VCaP (cell line): Measurements from ENCODE around the gene NPEPPS.

Experiments
- H3K27ac ChIP-seq: fragments of 450-650 bp; 2 replicates; pipeline ENCODE4 v1.5.1; 2017
- TF ChIP-seq, protein P1 (sequence below): fragments of 450-650 bp; conservative IDR thresholded peaks from 2 replicates; pipeline ENCODE4 v1.5.1; 2017; ENCODE audit warnings: mild to moderate bottlenecking, moderate library complexity

Gene NPEPPS

DNA sequence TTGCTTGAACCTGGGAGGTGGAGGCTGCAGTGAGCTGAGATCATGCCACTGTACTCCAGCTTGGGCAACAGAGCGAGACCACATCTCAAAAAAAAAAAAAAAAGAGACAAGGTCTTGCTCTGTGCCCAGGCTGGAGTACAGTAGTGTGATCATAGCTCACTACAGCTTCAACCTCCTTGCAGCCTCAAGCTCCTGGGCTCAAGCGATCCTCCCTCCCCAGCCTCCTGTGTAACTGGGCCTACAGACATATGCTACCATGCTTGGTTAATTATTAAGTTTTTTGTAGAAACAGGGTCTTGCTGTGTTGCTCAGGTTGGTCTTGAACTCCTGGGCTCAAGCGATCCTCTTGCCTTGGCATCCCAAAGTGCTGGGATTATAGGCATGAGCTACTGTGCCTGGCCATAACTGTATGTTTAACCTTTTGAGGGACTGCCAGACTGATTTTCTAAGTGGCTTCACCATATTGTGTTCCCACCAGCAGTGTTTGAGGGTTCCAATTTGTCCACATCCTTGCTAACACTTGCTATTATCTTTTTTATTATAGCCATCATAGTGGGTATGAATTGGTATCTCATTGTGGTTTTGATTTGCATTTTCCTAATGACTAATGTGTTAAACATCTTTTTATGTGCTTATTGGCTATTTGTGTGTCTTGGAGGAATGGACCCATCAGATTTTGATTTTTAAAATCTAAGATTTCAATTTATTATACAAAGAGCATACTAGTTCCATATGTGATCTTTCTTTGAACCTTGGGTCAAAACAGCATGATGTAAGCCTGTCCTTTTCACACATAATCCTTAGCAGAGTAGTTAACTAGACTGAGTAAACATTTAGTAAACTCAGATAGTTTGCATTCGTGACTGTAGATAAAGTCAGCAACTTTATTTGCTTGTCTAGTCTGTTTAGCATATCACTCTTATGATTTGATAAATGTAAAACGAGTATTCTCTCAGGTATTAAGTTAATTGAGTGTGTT lies 80.8 kb downstream of the NPEPPS start:
- TF ChIP-seq, protein P1, sequence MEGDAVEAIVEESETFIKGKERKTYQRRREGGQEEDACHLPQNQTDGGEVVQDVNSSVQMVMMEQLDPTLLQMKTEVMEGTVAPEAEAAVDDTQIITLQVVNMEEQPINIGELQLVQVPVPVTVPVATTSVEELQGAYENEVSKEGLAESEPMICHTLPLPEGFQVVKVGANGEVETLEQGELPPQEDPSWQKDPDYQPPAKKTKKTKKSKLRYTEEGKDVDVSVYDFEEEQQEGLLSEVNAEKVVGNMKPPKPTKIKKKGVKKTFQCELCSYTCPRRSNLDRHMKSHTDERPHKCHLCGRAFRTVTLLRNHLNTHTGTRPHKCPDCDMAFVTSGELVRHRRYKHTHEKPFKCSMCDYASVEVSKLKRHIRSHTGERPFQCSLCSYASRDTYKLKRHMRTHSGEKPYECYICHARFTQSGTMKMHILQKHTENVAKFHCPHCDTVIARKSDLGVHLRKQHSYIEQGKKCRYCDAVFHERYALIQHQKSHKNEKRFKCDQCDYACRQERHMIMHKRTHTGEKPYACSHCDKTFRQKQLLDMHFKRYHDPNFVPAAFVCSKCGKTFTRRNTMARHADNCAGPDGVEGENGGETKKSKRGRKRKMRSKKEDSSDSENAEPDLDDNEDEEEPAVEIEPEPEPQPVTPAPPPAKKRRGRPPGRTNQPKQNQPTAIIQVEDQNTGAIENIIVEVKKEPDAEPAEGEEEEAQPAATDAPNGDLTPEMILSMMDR: no peak
- H3K27ac ChIP-seq: peak overlapping the region; percentile 87

DNA sequence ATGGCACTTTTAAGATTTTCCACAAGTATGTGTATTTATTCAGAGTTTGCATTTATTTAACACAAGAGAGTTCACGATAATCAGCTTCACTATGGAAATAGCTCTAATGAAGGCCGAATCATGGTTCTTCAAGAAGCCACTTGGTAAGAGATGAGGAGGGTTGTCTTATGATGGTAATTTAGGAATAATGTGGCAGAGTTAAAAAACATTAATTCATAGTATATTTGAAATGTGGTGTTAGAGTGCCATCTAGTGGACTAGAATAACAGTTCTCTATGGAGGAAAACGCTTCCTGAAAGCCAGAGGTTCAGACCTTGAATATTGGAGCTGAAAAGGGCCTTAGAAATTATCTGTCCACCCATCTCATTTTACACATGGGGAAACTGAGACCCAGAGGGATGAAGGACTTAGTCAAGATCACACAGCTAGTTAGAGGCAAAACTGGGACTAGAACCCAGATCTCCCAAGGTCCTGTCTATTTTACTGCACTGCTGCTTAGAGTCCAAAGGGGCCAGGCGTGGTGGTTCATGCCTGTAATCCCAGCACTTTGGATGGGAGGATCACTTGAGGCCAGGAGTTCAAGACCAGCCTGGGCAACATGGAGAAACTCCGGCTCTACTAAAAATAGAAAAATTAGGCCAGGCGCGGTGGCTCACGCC lies 85.0 kb downstream of the NPEPPS start:
- TF ChIP-seq, protein P1: peak; percentile 81
- no peak overlapping the region for H3K27ac ChIP-seq

DNA sequence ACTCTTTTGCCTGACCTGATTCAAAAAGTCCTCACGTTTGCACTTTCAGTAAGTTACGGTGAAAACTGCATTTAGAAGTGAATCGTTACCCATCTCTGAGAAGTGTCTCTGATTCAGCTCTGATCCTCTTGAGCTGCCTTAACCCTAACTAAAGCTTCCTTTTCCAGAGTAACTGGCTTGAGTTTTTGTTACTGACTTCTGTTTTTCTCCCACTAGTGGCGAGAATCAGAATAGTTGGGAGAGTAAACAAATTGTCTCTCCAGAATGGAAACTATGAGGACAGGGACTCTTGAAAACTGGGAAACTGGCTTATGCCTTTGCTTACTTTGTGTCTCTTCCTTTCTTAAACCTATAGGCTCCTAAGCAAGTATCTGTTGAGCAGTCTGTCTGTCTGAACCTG lies 87.5 kb downstream of the NPEPPS start:
- no peak overlapping the region for H3K27ac ChIP-seq
- TF ChIP-seq, protein P1: peak; percentile 60

DNA sequence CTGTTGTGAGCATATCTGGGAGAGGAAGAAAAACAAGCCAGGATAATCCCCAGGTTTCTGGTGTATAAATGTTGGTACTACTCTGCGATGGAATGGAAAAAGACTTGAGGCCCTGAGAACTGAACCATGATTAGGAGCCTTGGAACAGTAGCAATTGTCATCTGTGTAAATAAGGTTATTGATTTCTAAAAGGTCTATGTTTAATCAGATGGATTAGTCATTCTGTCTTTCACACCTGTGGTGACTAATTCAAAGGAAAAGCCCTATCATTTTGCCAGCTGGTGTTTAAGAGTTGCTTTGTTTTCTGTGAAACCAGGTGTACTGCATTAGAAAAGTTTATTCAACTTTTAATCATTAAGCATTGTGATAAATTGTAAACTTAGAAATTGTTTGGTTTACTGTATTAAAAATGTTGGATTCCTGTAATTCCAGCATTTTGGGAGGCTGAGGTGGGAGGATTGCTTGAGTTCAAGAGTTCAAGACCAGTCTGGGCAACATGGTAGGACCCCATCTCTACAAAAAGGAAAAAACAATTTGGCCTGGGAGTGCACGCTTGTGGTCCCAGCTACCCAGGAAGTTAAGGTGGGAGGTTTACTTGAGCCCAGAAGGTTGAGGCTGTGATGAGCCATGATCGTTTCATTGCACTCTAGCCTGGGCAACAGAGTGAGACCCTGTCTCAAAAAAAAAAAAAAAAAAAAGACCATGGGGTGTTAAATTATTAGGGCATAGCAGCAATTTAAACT lies 89.8 kb downstream of the NPEPPS start:
- TF ChIP-seq, protein P1: no peak
- no peak overlapping the region for H3K27ac ChIP-seq

DNA sequence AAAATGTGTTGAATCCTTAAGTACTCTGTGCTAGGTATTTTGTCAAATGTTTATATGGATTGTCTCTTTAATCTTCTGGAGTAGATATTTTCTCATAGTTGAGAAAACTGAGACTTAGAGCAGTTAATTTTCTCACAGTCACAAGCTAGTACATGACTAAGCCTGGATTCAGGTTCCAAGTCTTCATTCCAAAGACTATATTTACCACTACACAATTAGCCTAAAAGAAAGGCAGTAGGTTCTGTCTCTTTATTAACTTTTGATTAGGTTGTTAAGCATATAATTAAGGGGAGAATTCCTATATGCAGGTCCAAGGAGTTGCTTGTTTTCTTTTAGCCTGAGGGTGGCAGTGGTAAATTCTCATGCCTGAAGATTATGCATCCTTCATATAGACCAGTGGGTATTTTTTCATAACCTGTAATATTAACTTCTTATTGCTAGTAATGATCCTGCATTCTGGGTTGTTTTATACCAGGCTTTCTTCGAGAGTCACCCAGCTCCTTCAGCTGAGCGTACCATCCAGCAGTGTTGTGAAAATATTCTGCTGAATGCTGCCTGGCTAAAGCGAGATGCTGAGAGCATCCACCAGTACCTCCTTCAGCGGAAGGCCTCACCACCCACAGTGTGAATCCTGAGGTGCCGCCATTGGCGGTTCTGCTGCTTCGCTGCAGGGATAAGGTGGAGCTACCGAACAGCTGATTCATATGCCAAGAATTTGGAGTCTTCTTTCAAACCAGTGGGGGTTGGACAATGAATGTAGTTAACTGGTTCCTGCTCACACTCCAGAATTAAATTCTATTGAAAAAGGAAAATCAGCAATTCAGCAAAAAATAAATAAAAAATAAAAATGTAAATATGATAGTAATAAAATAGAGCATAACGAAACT lies 90.6 kb downstream of the NPEPPS start:
- H3K27ac ChIP-seq: no peak overlapping the region
- TF ChIP-seq, protein P1: 0 out of 2 replicates have a peak, but pooled peaks have one; percentile 17

DNA sequence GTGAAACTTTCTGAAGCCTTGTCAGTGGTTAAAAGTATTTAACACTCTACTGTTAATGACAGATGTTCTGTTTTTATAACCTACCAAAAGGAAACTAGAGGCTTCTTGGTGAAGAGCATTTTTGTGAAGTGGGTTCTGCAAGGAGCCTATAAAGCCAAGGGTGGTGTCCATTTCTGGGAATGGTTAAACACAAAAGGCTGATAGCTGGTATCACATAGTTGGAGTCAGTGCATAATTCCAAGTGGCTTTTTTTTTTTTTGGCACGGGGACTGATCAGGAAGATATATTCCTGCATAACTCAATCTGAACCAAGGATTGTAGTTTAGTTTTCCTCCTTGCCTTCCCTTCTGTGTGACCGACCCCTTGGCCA lies 91.3 kb downstream of the NPEPPS start:
- H3K27ac ChIP-seq: no peak overlapping the region
- TF ChIP-seq, protein P1: no peak
